Small intestine (tissue), 7 donors: ENCODE results near the gene LMLN. TPM values are rescaled to one million over a fixed set of nuclear protein-coding genes. Genes with fewer than 3 reads are reported as not detected.
A peak's percentile ranks its signal among the peaks of the same experiment; 100 is the strongest.

Experiments used
- DNase-seq, 2 donors: peaks; one replicate each; pipeline versions ENCODE4 v3.0.0 to v3.0.0-alpha.2; 2013
- FAIRE-seq: peaks from 2 replicates; lab custom pipeline; 2012; peaks lifted over from hg19 to GRCh38; lab: Jason Lieb, UNC
- H3K27ac ChIP-seq, 3 donors: one replicate each; pipeline ENCODE4 v1.5.1; 2013; ENCODE audit warnings: low read length in 2 of 3, mild to moderate bottlenecking in 2 of 3, control low read depth in 1 of 3, inconsistent platforms in 1 of 3, low read depth in 1 of 3, moderate library complexity in 1 of 3
- H3K27me3 ChIP-seq, 3 donors: one replicate each; pipeline ENCODE4 v1.6.1; 2013; ENCODE audit warnings: low read length in 3 of 3, inconsistent platforms in 1 of 3; ENCODE audit not compliant: control insufficient read depth in 3 of 3, insufficient read depth in 3 of 3
- H3K36me3 ChIP-seq, 3 donors: one replicate each; pipeline ENCODE4 v1.6.1; 2013; ENCODE audit warnings: low read length in 3 of 3, inconsistent platforms in 1 of 3, low read depth in 1 of 3, mild to moderate bottlenecking in 1 of 3, moderate library complexity in 1 of 3; ENCODE audit not compliant: control insufficient read depth in 3 of 3, insufficient read depth in 2 of 3
- H3K4me1 ChIP-seq, 3 donors: one replicate each; pipeline ENCODE4 v1.6.1; 2013; ENCODE audit warnings: low read length in 2 of 3, inconsistent platforms in 1 of 3, low read depth in 1 of 3, mild to moderate bottlenecking in 1 of 3, moderate library complexity in 1 of 3; ENCODE audit not compliant: control insufficient read depth in 3 of 3, insufficient read depth in 2 of 3
- H3K4me3 ChIP-seq, 3 donors: one replicate each; pipeline ENCODE4 v1.5.1; 2013; ENCODE audit warnings: low read length in 3 of 3, control low read depth in 1 of 3, inconsistent platforms in 1 of 3, low read depth in 1 of 3, mild to moderate bottlenecking in 1 of 3, moderate library complexity in 1 of 3
- H3K9me3 ChIP-seq, 2 donors: one replicate each; pipeline ENCODE4 v1.6.1; 2013; ENCODE audit warnings: low read depth in 1 of 2, low read length in 1 of 2; ENCODE audit not compliant: control insufficient read depth in 2 of 2, insufficient read depth in 1 of 2
- WGBS, 3 donors: extraction: QIAGEN DNeasy Blood & Tissue Kit; methylation state at CpG; one replicate each; pipeline ENCODE4 v1.1.7; 2013; 5-methylcytosine and 5-hydroxymethylcytosine counted together
- polyA plus RNA-seq, 4 donors: library from polyadenylated mRNA; stranded (reverse) in 3 of 4; unstranded in 1 of 4; fragments of 200-250 nt in 3 of 4; fragments of 120-200 nt in 1 of 4; gene quantifications; one replicate each; pipeline versions ENCODE4 v1.2.1 to v1.2.3, GENCODE V29; 2013
- donor health status: healthy with polysubstance abuse.
- donor health status: control.
- donor health status: control.
- donor health status: Bipolar disorder and iron deficiency.
- donor health status: healthy.

The LMLN gene
- polyA plus RNA-seq, 4 donors: 0.22 to 4.3 (median 0.96) TPM

- FAIRE-seq (no peak), DNase-seq (no peak)
- Histone ChIP-seq H3K4me3 (no peak overlapping the region), H3K27ac (no peak overlapping the region), H3K9me3 (no peaks in the 10 kb centered on the region), H3K36me3 (peaks cover 0 to 7% (median 0%) of the 10 kb centered on the region in 3 donors), H3K27me3 (no peaks in the 10 kb centered on the region), H3K4me1 (no peaks in the 10 kb centered on the region)
- WGBS, 3 donors: 88 to 93% (median 91%) methylated on average over 8 of the region's 8 CpGs
Observed at GRCh38 chr3:198025644-198026043, 65.6 kb downstream of the LMLN start.

- H3K4me1 ChIP-seq: no peaks in the 10 kb centered on the region
- no peak for FAIRE-seq
- peaks cover 0 to 7% (median 0%) of the 10 kb centered on the region in 3 donors for H3K36me3 ChIP-seq
- H3K9me3 ChIP-seq: no peaks in the 10 kb centered on the region
- H3K27ac ChIP-seq: no peak overlapping the region
- 91 to 93% (median 93%) methylated on average over 5 of the region's 5 CpGs for WGBS, 3 donors
- H3K4me3 ChIP-seq: no peak overlapping the region
- no peak for DNase-seq
- no peaks in the 10 kb centered on the region for H3K27me3 ChIP-seq
Observed at GRCh38 chr3:198026620-198027019, 66.6 kb downstream of the LMLN start.

GRCh38 chr3:198027045-198027798 lies 67.2 kb downstream of the LMLN start:
- no peak for FAIRE-seq
- 90 to 93% (median 93%) methylated on average over 17 of the region's 17 CpGs for WGBS, 3 donors
- H3K36me3 ChIP-seq: peaks cover 0 to 7% (median 0%) of the 10 kb centered on the region in 3 donors

GRCh38 chr3:198027799-198028390 lies 67.9 kb downstream of the LMLN start:
- no peak overlapping the region for H3K27ac ChIP-seq
- H3K4me3 ChIP-seq: no peak overlapping the region
- no peaks in the 10 kb centered on the region for H3K9me3 ChIP-seq
- peaks cover 0 to 5% (median 0%) of the 10 kb centered on the region in 3 donors for H3K36me3 ChIP-seq
- H3K4me1 ChIP-seq: no peaks in the 10 kb centered on the region
- H3K27me3 ChIP-seq: no peaks in the 10 kb centered on the region
- DNase-seq (peak in 1 of 2 donors; percentile 9), FAIRE-seq (no peak)
- 85 to 94% (median 88%) methylated on average over 13 of the region's 13 CpGs for WGBS, 3 donors

More at GRCh38 chr3:198027045-198027798, 67.2 kb downstream of the LMLN start:
- no peaks in the 10 kb centered on the region for H3K4me1 ChIP-seq
- H3K27ac ChIP-seq: no peak overlapping the region
- no peak overlapping the region for H3K4me3 ChIP-seq
- no peaks in the 10 kb centered on the region for H3K27me3 ChIP-seq
- H3K9me3 ChIP-seq: no peaks in the 10 kb centered on the region
- DNase-seq: no peak

- H3K9me3 ChIP-seq: no peaks in the 10 kb centered on the region
- DNase-seq (no peak), FAIRE-seq (no peak)
- H3K36me3 ChIP-seq: peaks cover 0 to 5% (median 0%) of the 10 kb centered on the region in 3 donors
- 65 to 88% (median 84%) methylated on average over 6 of the region's 6 CpGs for WGBS, 3 donors
- no peaks in the 10 kb centered on the region for H3K4me1 ChIP-seq
- H3K27ac ChIP-seq: no peak overlapping the region
- no peak overlapping the region for H3K4me3 ChIP-seq
- no peaks in the 10 kb centered on the region for H3K27me3 ChIP-seq
Observed at GRCh38 chr3:198028718-198029117, 68.7 kb downstream of the LMLN start.

- peaks cover 0 to 5% (median 0%) of the 10 kb centered on the region in 3 donors for H3K36me3 ChIP-seq
- WGBS, 3 donors: 84 to 88% (median 88%) methylated on average over 8 of the region's 8 CpGs
- no peaks in the 10 kb centered on the region for H3K27me3 ChIP-seq
- FAIRE-seq (no peak), DNase-seq (no peak)
- H3K27ac ChIP-seq: no peak overlapping the region
- no peak overlapping the region for H3K4me3 ChIP-seq
- H3K9me3 ChIP-seq: no peaks in the 10 kb centered on the region
- no peaks in the 10 kb centered on the region for H3K4me1 ChIP-seq
Observed at GRCh38 chr3:198030125-198030524, 70.1 kb downstream of the LMLN start.

GRCh38 chr3:198030726-198031125 lies 70.7 kb downstream of the LMLN start:
- H3K9me3 ChIP-seq: no peaks in the 10 kb centered on the region
- FAIRE-seq: no peak

DNA sequence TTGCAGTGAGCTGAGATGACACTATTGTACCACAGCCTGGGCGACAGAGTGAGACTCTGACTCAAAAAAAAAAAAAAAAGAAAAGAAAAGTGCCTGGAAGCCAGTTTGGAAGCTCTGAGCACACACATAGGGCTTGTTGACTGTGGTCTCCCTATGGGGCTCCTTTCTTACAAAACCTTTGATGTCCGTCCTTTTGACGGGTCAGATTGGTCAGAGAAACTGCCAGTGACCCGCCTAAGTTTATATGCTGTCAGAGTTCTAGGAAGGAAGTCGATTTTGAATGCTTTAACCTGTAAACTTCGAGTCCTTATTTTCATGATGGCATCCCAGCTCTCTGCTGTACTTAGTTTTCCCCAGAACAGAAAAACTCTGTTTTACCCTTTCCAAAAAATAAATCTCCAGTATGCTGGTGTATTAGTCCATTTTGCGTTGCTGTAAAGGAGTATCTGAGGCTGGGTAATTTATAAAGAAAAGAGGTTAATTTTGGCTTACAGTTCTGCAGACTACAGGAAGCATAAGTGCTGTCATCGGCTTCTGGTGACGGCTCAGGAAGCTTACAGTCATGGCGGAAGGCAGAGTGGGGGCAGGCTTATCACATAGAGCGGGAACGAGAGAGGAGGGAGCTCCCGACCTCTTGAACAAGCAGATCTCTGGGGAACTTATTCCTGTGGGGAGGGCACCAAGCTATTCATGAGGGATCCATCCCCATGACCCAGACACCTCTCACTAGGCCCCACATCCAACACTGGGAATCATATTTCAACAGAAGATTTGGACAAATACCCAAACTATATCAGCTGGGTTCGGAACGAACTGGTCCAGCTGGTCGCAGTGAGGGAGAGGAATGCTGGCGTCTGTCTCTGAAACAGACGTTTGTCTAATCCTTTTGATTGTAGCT lies 72.3 kb downstream of the LMLN start:
- no peak for FAIRE-seq
- no peak for DNase-seq
- Histone ChIP-seq H3K9me3 (no peaks in the 10 kb centered on the region), H3K36me3 (peaks cover 0 to 2% (median 0%) of the 10 kb centered on the region in 3 donors), H3K27me3 (no peaks in the 10 kb centered on the region), H3K4me3 (no peak overlapping the region), H3K4me1 (no peaks in the 10 kb centered on the region), H3K27ac (no peak overlapping the region)
- 81 to 86% (median 85%) methylated on average over 18 of the region's 18 CpGs for WGBS, 3 donors

More at GRCh38 chr3:198030726-198031125, 70.7 kb downstream of the LMLN start:
- H3K27ac ChIP-seq: no peak overlapping the region
- H3K36me3 ChIP-seq: peaks cover 0 to 5% (median 0%) of the 10 kb centered on the region in 3 donors
- no peak overlapping the region for H3K4me3 ChIP-seq
- H3K27me3 ChIP-seq: no peaks in the 10 kb centered on the region
- no peak for DNase-seq
- no peaks in the 10 kb centered on the region for H3K4me1 ChIP-seq
- WGBS, 3 donors: 91 to 96% (median 92%) methylated on average over 13 of the region's 13 CpGs
